ENCODE results near the gene SERPINB13. TPM values are rescaled to one million over a fixed set of nuclear protein-coding genes. Genes with fewer than 3 reads are reported as not detected.

Gene SERPINB13
- total RNA-seq, 1 experiment from 2014 or later, result not detected

DNA sequence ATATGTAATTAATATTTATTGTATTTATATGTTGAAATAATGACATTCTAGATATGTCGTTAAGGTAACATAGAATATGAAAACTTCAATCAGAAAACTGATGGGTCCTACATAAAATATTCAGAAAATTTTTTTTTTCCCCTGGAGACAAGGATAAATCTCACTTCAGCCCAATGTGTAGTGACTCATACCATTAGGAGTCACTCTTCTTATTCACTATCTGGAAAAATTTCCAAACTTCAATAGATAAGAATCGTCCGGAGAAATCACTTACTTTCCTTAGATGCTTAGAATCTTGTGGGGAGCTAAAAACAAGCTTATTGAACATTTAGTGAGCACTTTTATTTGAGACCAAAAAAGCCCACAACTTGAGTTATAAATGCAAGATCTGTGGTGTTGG is 4.6 kb downstream of the SERPINB13 start:
- intact Hi-C loops (cut with micrococcal nuclease; ENCODE audit: unreplicated experiment), result no loop called here
- H3K27ac Mint-ChIP-seq (ENCODE audit: unreplicated experiment), result no peak overlapping the region
- no peaks in the 10 kb centered on the region for H3K36me3 Mint-ChIP-seq (ENCODE audit: insufficient read depth, unreplicated experiment)
- H3K9me3 Mint-ChIP-seq (ENCODE audit: low read depth, unreplicated experiment), result no peaks in the 10 kb centered on the region
- no peaks in the 10 kb centered on the region for H3K4me1 Mint-ChIP-seq (ENCODE audit: low read depth, unreplicated experiment)
- no peak overlapping the region for H3K4me3 Mint-ChIP-seq (ENCODE audit: low read depth, unreplicated experiment)
- TF ChIP-seq CTCF (IDR thresholded peaks at IDR 0.05; ENCODE audit: unreplicated experiment), result no peak
- CTCF ChIA-PET, result interaction anchor here (1.0 kb wide), 1 partner anchor 150 kb away, joined by 3 read pairs; no protein-coding TSS in a partner anchor
- H3K27me3 Mint-ChIP-seq (ENCODE audit: unreplicated experiment), result no peaks in the 10 kb centered on the region
- no peak for DNase-seq
- BruUV-seq (replicated peaks), result no TSS peak

DNA sequence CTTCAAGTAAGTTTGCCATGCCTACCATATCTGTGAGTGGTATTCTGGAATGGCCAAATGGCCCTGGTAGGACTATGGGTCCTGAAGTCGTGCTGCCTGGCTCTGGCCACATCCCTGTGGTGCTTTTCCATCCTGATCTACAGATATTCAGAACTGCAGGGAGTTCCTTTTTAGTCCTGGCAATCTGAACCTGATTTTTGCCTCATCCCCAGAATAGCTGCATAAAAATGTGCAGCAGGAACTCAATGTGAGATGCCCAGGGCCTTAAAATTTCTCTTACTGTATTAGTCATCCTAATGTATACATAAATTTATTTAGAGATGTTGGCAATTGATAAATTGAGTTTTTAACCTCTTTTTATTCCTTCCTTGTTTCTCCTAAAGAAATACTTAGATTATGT is 5.3 kb downstream of the SERPINB13 start:
- intact Hi-C loops (cut with micrococcal nuclease; ENCODE audit: unreplicated experiment), result no loop called here
- no peak for DNase-seq
- no peaks in the 10 kb centered on the region for H3K9me3 Mint-ChIP-seq (ENCODE audit: low read depth, unreplicated experiment)
- no peak for TF ChIP-seq CTCF (IDR thresholded peaks at IDR 0.05; ENCODE audit: unreplicated experiment)
- no TSS peak for BruUV-seq (replicated peaks)
- no peaks in the 10 kb centered on the region for H3K27me3 Mint-ChIP-seq (ENCODE audit: unreplicated experiment)
- no peaks in the 10 kb centered on the region for H3K36me3 Mint-ChIP-seq (ENCODE audit: insufficient read depth, unreplicated experiment)
- H3K4me1 Mint-ChIP-seq (ENCODE audit: low read depth, unreplicated experiment), result no peaks in the 10 kb centered on the region
- no peak overlapping the region for H3K4me3 Mint-ChIP-seq (ENCODE audit: low read depth, unreplicated experiment)
- CTCF ChIA-PET, result interaction anchor here (1.0 kb wide), 1 partner anchor 149 kb away, joined by 3 read pairs; no protein-coding TSS in a partner anchor
- H3K27ac Mint-ChIP-seq (ENCODE audit: unreplicated experiment), result no peak overlapping the region

DNA sequence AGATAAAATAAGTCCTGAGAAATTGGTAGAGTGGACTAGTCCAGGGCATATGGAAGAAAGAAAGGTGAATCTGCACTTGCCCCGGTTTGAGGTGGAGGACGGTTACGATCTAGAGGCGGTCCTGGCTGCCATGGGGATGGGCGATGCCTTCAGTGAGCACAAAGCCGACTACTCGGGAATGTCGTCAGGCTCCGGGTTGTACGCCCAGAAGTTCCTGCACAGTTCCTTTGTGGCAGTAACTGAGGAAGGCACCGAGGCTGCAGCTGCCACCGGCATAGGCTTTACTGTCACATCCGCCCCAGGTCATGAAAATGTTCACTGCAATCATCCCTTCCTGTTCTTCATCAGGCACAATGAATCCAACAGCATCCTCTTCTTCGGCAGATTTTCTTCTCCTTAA is 9.8 kb downstream of the SERPINB13 start:
- TF ChIP-seq CTCF (IDR thresholded peaks at IDR 0.05; ENCODE audit: unreplicated experiment), result no peak
- no peak for DNase-seq
- BruUV-seq (replicated peaks), result no TSS peak
- CTCF ChIA-PET, result no interaction called here
- H3K27me3 Mint-ChIP-seq (ENCODE audit: unreplicated experiment), result no peaks in the 10 kb centered on the region
- H3K36me3 Mint-ChIP-seq (ENCODE audit: insufficient read depth, unreplicated experiment), result no peaks in the 10 kb centered on the region
- intact Hi-C loops (cut with micrococcal nuclease; ENCODE audit: unreplicated experiment), result no loop called here
- H3K27ac Mint-ChIP-seq (ENCODE audit: unreplicated experiment), result no peak overlapping the region
- H3K4me1 Mint-ChIP-seq (ENCODE audit: low read depth, unreplicated experiment), result peaks cover 8% of the 10 kb centered on the region
- H3K4me3 Mint-ChIP-seq (ENCODE audit: low read depth, unreplicated experiment), result no peak overlapping the region
- H3K9me3 Mint-ChIP-seq (ENCODE audit: low read depth, unreplicated experiment), result no peaks in the 10 kb centered on the region

DNA sequence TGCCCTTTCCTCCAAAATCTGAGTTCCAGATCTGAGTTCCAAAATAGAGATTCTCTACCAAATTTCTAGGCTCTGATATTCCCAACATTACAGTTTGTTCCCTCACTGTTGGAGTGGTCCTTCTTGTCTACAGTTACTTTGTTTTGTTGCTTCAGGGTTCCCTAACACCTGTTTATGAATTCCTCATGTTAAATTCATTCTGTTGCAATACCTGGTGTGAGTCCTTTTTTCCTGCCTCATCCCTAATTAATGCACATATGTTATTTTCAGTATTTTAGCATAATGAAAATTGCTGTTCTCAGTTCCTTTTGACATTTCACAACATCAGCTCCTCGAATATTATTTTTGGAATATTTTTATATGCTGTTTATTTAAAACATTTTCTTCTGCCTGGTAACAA is 16.2 kb downstream of the SERPINB13 start:
- no peaks in the 10 kb centered on the region for H3K27me3 Mint-ChIP-seq (ENCODE audit: unreplicated experiment)
- intact Hi-C loops (cut with micrococcal nuclease; ENCODE audit: unreplicated experiment), result no loop called here
- TF ChIP-seq CTCF (IDR thresholded peaks at IDR 0.05; ENCODE audit: unreplicated experiment), result no peak
- DNase-seq, result no peak
- H3K4me3 Mint-ChIP-seq (ENCODE audit: low read depth, unreplicated experiment), result no peak overlapping the region
- H3K36me3 Mint-ChIP-seq (ENCODE audit: insufficient read depth, unreplicated experiment), result peaks cover 5% of the 10 kb centered on the region
- CTCF ChIA-PET, result interaction anchor here (1.1 kb wide), 1 partner anchor 138 kb away, joined by 6 read pairs; no protein-coding TSS in a partner anchor
- BruUV-seq (replicated peaks), result no TSS peak
- H3K27ac Mint-ChIP-seq (ENCODE audit: unreplicated experiment), result no peak overlapping the region
- peaks cover 37% of the 10 kb centered on the region for H3K4me1 Mint-ChIP-seq (ENCODE audit: low read depth, unreplicated experiment)
- H3K9me3 Mint-ChIP-seq (ENCODE audit: low read depth, unreplicated experiment), result no peaks in the 10 kb centered on the region

Data from Calu3 (cell line).